Measurements from ENCODE around the gene GAR1. TPM values are rescaled to one million over a fixed set of nuclear protein-coding genes. Genes with fewer than 3 reads are reported as not detected.
"Not testable (repeated sequence)": the region's sequence is repeated elsewhere in the genome, so short reads cannot be mapped to it uniquely, and the experiment has no call there.

The GAR1 gene
- total RNA-seq, 4 donors from 2014 or later: 2.1 to 4.9 (median 4.2) TPM; not detected in 1

DNA sequence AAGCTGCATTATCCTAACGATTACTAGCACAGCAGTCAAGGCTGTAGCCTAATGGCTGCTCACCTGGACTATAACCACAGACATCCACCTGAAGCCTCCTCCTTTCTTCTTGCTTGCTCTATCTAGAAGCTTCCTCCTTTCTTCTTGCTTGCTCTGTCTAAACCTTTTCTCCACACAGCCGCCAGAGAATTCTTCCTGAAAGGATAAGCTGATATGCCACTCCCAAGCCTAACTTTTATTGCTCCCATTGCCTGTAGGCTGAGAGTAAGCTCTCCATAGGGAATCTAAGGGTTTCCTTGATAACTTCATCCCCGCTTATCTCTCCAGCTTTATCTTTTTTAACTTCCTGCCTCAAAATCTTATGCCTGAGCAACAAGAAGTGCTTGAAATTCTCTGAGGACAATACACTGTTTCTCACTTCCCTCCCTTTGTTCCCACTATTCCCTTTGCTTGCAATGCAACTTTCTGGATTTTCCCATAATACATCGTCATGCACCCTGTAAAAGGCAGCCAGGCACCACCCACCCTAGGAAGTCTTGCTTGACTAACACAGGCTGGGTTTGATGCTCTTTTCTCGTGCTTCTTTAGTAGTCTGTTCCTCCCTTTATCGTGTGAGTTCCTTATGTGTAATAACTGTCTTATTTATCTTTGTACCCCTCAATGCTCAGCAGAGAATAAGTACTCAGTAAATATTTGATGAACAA, 31.0 kb downstream of the GAR1 start:
- no peak for DNase-seq
- Histone ChIP-seq H3K9me3 (no peaks in the 10 kb centered on the region), H3K36me3 (no peaks in the 10 kb centered on the region), H3K4me1 (no peaks in the 10 kb centered on the region), H3K4me3 (no peak overlapping the region), H3K27me3 (no peaks in the 10 kb centered on the region), H3K27ac (no peak overlapping the region)
- TF ChIP-seq POLR2A (IDR thresholded peaks at IDR 0.05): no peak
- TF ChIP-seq, protein P1, sequence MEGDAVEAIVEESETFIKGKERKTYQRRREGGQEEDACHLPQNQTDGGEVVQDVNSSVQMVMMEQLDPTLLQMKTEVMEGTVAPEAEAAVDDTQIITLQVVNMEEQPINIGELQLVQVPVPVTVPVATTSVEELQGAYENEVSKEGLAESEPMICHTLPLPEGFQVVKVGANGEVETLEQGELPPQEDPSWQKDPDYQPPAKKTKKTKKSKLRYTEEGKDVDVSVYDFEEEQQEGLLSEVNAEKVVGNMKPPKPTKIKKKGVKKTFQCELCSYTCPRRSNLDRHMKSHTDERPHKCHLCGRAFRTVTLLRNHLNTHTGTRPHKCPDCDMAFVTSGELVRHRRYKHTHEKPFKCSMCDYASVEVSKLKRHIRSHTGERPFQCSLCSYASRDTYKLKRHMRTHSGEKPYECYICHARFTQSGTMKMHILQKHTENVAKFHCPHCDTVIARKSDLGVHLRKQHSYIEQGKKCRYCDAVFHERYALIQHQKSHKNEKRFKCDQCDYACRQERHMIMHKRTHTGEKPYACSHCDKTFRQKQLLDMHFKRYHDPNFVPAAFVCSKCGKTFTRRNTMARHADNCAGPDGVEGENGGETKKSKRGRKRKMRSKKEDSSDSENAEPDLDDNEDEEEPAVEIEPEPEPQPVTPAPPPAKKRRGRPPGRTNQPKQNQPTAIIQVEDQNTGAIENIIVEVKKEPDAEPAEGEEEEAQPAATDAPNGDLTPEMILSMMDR (IDR thresholded peaks at IDR 0.05): no peak

DNA sequence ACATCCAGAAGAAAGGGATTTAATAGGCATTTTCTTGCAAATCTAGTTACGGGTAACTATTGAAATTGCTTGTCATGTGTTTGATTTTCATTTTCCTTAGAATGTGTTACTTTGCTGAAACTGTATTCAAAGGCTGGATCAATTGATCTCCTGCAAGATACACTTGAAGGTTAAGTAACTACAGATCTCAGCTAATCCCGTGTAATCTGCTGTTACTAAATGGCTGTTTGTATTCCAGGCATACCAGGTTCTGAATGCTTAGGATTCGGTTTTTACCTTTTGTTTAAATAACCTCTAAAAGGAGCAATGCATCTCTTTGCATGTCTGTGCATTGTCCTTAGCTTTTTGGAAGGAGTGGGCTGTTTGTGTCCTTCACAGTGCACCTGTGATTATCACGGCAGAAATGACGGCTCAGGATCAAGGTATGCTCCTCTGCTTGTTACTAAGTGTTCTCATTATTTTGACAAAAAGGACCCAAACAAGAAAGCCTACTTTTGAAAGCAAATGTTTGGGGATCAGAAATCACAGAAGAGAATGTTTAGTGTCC, 32.4 kb downstream of the GAR1 start, which contains the start of gene LRIT3:
TSS of gene LRIT3 (plus strand) at position 212 of the 547 bp plus-strand sequence. CDS start at position 307, 95 bp downstream.
- no peak for TF ChIP-seq POLR2A (IDR thresholded peaks at IDR 0.05)
- TF ChIP-seq, protein P1 (IDR thresholded peaks at IDR 0.05): no peak
- H3K4me3 ChIP-seq: no peak within 1 kb of the TSS
- H3K9me3 ChIP-seq: no peaks in the 10 kb centered on the region
- no peaks in the 10 kb centered on the region for H3K36me3 ChIP-seq
- DNase-seq: no peak
- H3K4me1 ChIP-seq: no peaks in the 10 kb centered on the region
- no peak within 1 kb of the TSS for H3K27ac ChIP-seq
- H3K27me3 ChIP-seq: no peaks in the 10 kb centered on the region

DNA sequence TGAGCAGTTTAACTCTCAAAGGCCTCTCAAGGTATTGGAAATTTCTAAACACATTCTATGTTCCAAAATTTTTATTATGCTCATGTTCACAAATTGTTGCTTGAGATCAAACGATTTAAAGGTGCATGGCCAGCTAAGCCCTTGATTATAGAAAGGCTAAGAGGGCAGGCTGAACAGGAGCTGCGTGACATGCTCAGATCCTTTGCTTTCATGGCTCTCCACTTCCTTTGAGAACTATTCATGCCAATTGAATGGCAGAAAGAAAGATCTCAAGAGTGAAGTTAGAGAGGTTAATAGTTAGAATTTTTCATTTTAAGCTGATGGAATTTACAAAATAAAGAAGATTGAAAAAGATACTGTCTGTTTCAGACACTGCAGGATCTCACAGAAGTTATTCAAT, 32.9 kb downstream of the GAR1 start:
- no peaks in the 10 kb centered on the region for H3K27me3 ChIP-seq
- no peak overlapping the region for H3K4me3 ChIP-seq
- no peaks in the 10 kb centered on the region for H3K4me1 ChIP-seq
- H3K9me3 ChIP-seq: no peaks in the 10 kb centered on the region
- TF ChIP-seq POLR2A (IDR thresholded peaks at IDR 0.05): no peak
- TF ChIP-seq, protein P1 (IDR thresholded peaks at IDR 0.05): no peak
- no peak overlapping the region for H3K27ac ChIP-seq
- DNase-seq: no peak
- H3K36me3 ChIP-seq: no peaks in the 10 kb centered on the region

DNA sequence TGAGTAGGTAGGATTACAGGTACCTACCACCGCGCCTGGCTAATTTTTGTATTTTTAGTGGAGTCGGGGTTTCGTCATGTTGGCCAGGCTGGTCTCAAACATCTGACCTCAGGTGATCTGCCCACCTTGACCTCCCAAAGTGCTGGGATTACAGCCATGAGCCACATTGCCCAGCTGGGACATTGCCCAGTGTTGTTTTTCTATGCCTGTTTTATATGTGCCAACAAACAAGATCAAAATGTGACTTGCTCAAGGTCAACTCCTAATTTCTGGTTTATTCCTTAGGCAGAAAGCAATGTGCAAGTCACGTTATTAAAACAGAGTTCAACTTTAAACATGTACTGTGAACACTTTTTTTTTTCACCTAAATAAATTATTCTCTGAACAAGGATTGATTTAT, 35.0 kb downstream of the GAR1 start:
- Histone ChIP-seq H3K4me1 (no peaks in the 10 kb centered on the region), H3K4me3 (no peak overlapping the region), H3K27me3 (no peaks in the 10 kb centered on the region), H3K9me3 (no peaks in the 10 kb centered on the region), H3K27ac (no peak overlapping the region), H3K36me3 (no peaks in the 10 kb centered on the region)
- TF ChIP-seq, protein P1 (IDR thresholded peaks at IDR 0.05): no peak
- no peak for TF ChIP-seq POLR2A (IDR thresholded peaks at IDR 0.05)
- no peak for DNase-seq

DNA sequence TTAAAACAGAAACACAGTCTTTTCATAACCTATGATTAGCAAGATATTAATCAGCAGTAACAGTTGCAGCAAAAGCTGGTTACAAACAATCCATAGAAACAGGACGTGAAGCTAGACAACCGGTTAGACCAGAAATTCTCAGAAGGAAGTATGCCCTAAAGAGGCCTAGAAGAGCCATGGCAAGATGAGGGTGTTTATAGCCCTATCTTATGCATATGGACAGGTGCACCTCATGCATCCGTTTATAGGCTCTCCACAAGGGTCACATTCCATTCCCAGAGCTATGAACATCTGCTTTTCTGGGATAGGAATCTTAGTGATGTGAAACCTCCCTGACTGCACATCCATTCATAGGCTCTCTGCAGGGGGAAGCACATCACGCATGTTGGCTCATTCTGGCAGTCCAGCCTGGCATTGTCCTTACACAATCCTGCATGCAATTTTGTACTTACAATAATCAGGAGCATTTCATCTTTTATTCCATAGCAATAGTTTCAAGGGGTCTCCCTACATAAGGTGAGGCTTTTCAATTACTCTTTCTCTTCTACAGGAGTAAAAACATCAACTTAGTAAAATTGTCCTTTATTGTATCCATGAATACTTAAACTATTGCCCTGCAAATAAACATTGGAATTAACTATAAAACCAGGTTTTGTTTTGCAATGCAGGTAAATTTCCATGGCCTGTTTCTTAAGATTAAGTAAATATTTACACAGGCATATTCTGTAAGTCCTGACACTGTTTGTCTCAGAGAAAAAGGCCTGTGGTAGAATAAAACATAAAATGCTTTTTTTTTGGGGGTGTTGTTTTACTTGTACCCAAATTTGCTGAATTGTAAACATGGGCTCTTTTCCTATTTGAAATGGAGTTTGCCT, 44.1 kb downstream of the GAR1 start:
- not testable (repeated sequence) for H3K27ac ChIP-seq, H3K9me3 ChIP-seq, H3K4me3 ChIP-seq, H3K4me1 ChIP-seq, H3K36me3 ChIP-seq, H3K27me3 ChIP-seq, DNase-seq

DNA sequence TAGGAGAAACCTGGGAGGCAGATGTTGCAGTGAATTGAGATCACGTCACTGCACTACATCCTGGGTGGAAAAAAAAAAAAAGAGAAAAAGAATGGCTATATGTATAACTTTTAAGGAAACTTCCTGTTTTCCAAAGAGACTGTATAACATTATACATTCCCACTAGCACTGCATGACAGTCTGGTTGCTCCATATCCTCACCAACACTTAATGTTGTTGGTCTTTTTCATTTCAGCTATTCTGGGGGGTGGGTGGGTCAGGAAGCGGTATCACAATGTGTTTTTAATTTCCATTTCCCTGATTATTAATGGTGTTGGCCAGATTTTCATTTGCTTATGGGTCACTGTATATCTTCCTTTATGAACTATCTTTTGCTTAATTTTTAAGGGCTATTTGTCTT, 45.7 kb downstream of the GAR1 start:
- no peaks in the 10 kb centered on the region for H3K27me3 ChIP-seq
- TF ChIP-seq POLR2A (IDR thresholded peaks at IDR 0.05): no peak
- TF ChIP-seq, protein P1 (IDR thresholded peaks at IDR 0.05): no peak
- no peak for DNase-seq
- H3K4me3 ChIP-seq: no peak overlapping the region
- H3K9me3 ChIP-seq: peaks cover 0 to 8% (median 0%) of the 10 kb centered on the region in 4 donors
- no peaks in the 10 kb centered on the region for H3K4me1 ChIP-seq
- H3K36me3 ChIP-seq: no peaks in the 10 kb centered on the region
- H3K27ac ChIP-seq: no peak overlapping the region

All from Peyer's patch (tissue), 4 donors.